Measurements from ENCODE around the gene CSMD2. TPM values are rescaled to one million over a fixed set of nuclear protein-coding genes. Genes with fewer than 3 reads are reported as not detected.

Gene CSMD2
- total and polyA plus RNA-seq, 2 of the 8 experiments (the other 6 are each of a cell fraction or from before 2014, with no cell fraction given): 7.0 to 14.7 TPM

GRCh38 chr1:33512226-33513011 lies 652.6 kb downstream of the CSMD2 start:
- no peak overlapping the region for H4K91ac ChIP-seq (replicated peaks; ENCODE audit: insufficient read length, low read length)
- H2BK5ac ChIP-seq (ENCODE audit: low read depth, low read length): no peak overlapping the region
- DNase-seq (ENCODE audit: low read depth in 1 of 2, low spot score in 2 of 2) (no peak), FAIRE-seq (no peak)
- no peak overlapping the region for H3K23ac ChIP-seq (ENCODE audit: insufficient read length)
- no peaks in the 10 kb centered on the region for H4K20me1 ChIP-seq (replicated peaks in 1 of 2; ENCODE audit: control insufficient read depth in 1 of 2, insufficient read depth in 2 of 2, low read length in 2 of 2)
- no peak overlapping the region for H4K8ac ChIP-seq (ENCODE audit: extremely low read depth, insufficient read depth, low read length)
- H3K23me2 ChIP-seq (ENCODE audit: low read depth, low read length): no peaks in the 10 kb centered on the region
- no peaks in the 10 kb centered on the region for H3K79me2 ChIP-seq (ENCODE audit: control insufficient read depth in 1 of 2, insufficient read depth in 2 of 2, low read length in 2 of 2)
- 84% methylated on average over 6 of the region's 6 CpGs; no CpG with 5 or more reads in 1 of the 2 experiments for WGBS, 2 experiments (ENCODE audit: extremely low coverage in 1 of 2, insufficient coverage in 1 of 2, insufficient read length in 1 of 2, insufficient replicate concordance in 2 of 2, low coverage in 1 of 2, low lambda C conversion rate in 2 of 2, missing lambda C conversion rate in 1 of 2)
- no peak overlapping the region for H3K4ac ChIP-seq (replicated peaks; ENCODE audit: insufficient read length, low read depth, low read length)
- ChIA-PET CTCF (ENCODE audit: partially characterized antibody) (interaction anchor here (1.8 to 2.4 kb wide), 2 partner anchors 12 to 26 kb away, joined by 5 to 8 read pairs; no protein-coding TSS in a partner anchor), POLR2A (ENCODE audit: partially characterized antibody) (no interaction called here)
- H3K4me3 ChIP-seq (ENCODE audit: extremely low read depth in 1 of 4, insufficient read depth in 2 of 4, low read depth in 3 of 4, low read length in 4 of 4): no peak overlapping the region
- H3K9ac ChIP-seq (replicated peaks in 1 of 4; ENCODE audit: extremely low read depth in 1 of 4, low read depth in 3 of 4, low read length in 3 of 4): no peak overlapping the region
- H3K14ac ChIP-seq (ENCODE audit: insufficient read length): no peak overlapping the region
- H3K4me2 ChIP-seq (ENCODE audit: insufficient read depth in 1 of 2, low read depth in 2 of 2, low read length in 2 of 2): no peak overlapping the region
- peaks cover 0 to 7% (median 2%) of the 10 kb centered on the region in 4 experiments; a peak in 5 of 7 replicates for H3K4me1 ChIP-seq (replicated peaks in 1 of 4; ENCODE audit: control insufficient read depth in 3 of 4, insufficient read depth in 4 of 4, low read length in 3 of 4)
- no peak overlapping the region for H4K5ac ChIP-seq (ENCODE audit: insufficient read length, low read depth, low read length)
- no peaks in the 10 kb centered on the region for H3K27me3 ChIP-seq (replicated peaks in 1 of 4; ENCODE audit: control insufficient read depth in 3 of 4, extremely low read depth in 1 of 4, insufficient read depth in 3 of 4, low read length in 3 of 4)
- no peak overlapping the region for H2BK15ac ChIP-seq (ENCODE audit: low read length)
- H3K9me3 ChIP-seq (ENCODE audit: insufficient read depth in 2 of 2, low read depth in 1 of 2, low read length in 1 of 2): peaks cover 0 to 6% of the 10 kb centered on the region in 2 experiments; a peak in 2 of 4 replicates
- no peak overlapping the region for H3K27ac ChIP-seq (ENCODE audit: low read depth, low read length)
- H2BK12ac ChIP-seq (ENCODE audit: low read depth, low read length): no peak overlapping the region
- no peaks in the 10 kb centered on the region; a peak in 1 of 8 replicates for H3K36me3 ChIP-seq (ENCODE audit: control insufficient read depth in 2 of 4, insufficient read depth in 4 of 4, low read length in 3 of 4)
- H2BK20ac ChIP-seq (ENCODE audit: low read length): no peak overlapping the region
- no peak overlapping the region for H2BK120ac ChIP-seq (replicated peaks; ENCODE audit: low read depth, low read length)
- H3K18ac ChIP-seq (ENCODE audit: extremely low read depth, low read length): no peak overlapping the region
- no peak overlapping the region for H2AFZ ChIP-seq (ENCODE audit: low read length)
- no peak overlapping the region for H3K56ac ChIP-seq (replicated peaks; ENCODE audit: insufficient read length, low read depth, low read length)
- H2AK5ac ChIP-seq (ENCODE audit: low read depth, low read length): no peak overlapping the region
- H3K79me1 ChIP-seq (ENCODE audit: low read depth, low read length): no peaks in the 10 kb centered on the region
- TF ChIP-seq MAX (IDR thresholded peaks at IDR 0.05) (no peak), CTBP2 (IDR thresholded peaks at IDR 0.05; ENCODE audit: borderline replicate concordance, insufficient read depth, insufficient read length, low read length) (no peak), USF2 (IDR thresholded peaks at IDR 0.05; ENCODE audit: low read length) (no peak), NANOG (IDR thresholded peaks at IDR 0.05; ENCODE audit: insufficient read depth, low read depth, low read length, poor library complexity, severe bottlenecking) (no peak), BRCA1 (IDR thresholded peaks at IDR 0.05; ENCODE audit: low read depth, low read length) (no peak), EP300 (IDR thresholded peaks at IDR 0.05; ENCODE audit: borderline replicate concordance in 1 of 2, low read depth in 2 of 2, low read length in 2 of 2) (no peak), POLR2AphosphoS5 (IDR thresholded peaks at IDR 0.05; ENCODE audit: low read depth, low read length) (no peak), SP4 (IDR thresholded peaks at IDR 0.05; ENCODE audit: low read length) (no peak), ASH2L (IDR thresholded peaks at IDR 0.05; ENCODE audit: low read length) (no peak)
